GM13976 (cell line): Measurements from ENCODE around the gene ZNF83.
"Not testable (repeated sequence)": the region's sequence is repeated elsewhere in the genome, so short reads cannot be mapped to it uniquely, and the experiment has no call there.

Source experiments
- DNase-seq: peaks from one replicate; pipeline ENCODE4 v3.0.0; 2012; ENCODE audit warnings: low spot score
- in situ Hi-C: fragments of 300-500 bp; cut with MboI; formaldehyde crosslinking; loops from one replicate; pipeline ENCODE4 v1.12.0; 2022; ENCODE audit warnings: low sequenced_read_pairs, mixed read lengths, inconsistent platforms; ENCODE audit not compliant: unreplicated experiment
- TF ChIP-seq, protein P1 (sequence below): IDR thresholded peaks from 2 replicates; pipeline ENCODE4 v1.5.1; 2012; ENCODE audit warnings: borderline replicate concordance, mild to moderate bottlenecking; ENCODE audit not compliant: insufficient read depth; ENCODE audit errors: extremely low read depth, missing control alignments, control extremely low read depth

Gene ZNF83

DNA sequence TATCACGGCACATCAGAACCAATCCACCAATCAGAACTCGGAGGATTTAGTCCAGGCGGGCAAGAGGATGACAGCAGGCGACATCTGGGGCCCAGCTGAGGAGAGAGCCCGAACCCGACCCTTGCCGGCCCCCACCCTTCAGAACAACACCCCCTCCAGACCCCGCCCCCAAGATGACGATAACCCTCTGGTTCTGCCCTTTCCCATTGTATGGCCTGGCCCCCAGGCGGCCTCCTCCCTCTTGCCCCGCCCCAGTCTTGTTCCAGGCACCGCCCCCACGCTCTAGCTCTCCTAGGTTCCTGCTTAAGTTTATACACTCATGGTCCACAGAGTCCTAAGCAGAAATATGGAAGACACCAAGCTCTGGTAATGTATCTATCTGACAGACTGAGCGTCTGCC lies 2.8 kb upstream of the ZNF83 start:
- in situ Hi-C loops = no loop called here
- no peak for DNase-seq
- TF ChIP-seq, protein P1, sequence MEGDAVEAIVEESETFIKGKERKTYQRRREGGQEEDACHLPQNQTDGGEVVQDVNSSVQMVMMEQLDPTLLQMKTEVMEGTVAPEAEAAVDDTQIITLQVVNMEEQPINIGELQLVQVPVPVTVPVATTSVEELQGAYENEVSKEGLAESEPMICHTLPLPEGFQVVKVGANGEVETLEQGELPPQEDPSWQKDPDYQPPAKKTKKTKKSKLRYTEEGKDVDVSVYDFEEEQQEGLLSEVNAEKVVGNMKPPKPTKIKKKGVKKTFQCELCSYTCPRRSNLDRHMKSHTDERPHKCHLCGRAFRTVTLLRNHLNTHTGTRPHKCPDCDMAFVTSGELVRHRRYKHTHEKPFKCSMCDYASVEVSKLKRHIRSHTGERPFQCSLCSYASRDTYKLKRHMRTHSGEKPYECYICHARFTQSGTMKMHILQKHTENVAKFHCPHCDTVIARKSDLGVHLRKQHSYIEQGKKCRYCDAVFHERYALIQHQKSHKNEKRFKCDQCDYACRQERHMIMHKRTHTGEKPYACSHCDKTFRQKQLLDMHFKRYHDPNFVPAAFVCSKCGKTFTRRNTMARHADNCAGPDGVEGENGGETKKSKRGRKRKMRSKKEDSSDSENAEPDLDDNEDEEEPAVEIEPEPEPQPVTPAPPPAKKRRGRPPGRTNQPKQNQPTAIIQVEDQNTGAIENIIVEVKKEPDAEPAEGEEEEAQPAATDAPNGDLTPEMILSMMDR = no peak

DNA sequence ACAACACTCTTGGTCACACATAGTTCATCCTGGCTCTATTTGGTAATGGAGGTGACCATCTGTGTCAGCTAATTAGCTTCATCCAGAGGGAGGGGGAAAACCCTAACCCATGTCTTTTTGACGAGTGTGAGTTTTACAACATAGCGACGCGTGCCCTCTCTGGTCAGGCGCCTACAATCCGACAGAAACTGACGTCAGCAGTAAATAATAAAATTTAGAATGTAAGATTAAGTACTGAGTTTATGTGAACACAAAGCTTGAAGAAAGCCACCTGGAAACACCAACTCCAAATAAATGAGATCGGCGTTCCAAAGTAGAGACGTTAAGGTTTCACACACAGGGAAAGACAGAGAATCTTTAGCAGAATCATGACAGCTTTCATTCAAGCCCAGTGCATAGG lies 1.8 kb upstream of the ZNF83 start:
- TF ChIP-seq, protein P1 = no peak

DNA sequence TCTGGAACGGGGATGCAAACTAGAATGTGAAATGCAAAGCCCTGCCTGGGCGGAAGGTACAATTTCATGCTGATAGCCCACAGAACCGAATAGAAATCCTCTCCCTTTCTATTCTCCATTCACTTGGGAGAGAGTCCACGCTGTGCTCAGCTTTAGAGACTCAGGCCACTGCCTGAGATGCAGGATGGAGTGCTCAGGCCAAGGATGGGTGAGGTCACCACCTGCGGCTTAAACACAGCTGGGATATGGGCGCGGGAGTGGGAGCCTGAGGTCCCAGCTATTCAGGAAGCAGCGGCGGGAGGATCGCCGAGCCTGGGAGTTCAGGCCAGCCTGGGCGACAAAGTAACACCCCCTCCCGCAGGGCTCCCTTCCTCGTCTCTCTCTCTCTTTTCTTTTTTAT lies 446 bp upstream of the ZNF83 start:
- in situ Hi-C loops = no loop called here

More for the DNA sequence above, 1.8 kb upstream of the ZNF83 start:
- in situ Hi-C loops = no loop called here
- no peak for DNase-seq

DNA sequence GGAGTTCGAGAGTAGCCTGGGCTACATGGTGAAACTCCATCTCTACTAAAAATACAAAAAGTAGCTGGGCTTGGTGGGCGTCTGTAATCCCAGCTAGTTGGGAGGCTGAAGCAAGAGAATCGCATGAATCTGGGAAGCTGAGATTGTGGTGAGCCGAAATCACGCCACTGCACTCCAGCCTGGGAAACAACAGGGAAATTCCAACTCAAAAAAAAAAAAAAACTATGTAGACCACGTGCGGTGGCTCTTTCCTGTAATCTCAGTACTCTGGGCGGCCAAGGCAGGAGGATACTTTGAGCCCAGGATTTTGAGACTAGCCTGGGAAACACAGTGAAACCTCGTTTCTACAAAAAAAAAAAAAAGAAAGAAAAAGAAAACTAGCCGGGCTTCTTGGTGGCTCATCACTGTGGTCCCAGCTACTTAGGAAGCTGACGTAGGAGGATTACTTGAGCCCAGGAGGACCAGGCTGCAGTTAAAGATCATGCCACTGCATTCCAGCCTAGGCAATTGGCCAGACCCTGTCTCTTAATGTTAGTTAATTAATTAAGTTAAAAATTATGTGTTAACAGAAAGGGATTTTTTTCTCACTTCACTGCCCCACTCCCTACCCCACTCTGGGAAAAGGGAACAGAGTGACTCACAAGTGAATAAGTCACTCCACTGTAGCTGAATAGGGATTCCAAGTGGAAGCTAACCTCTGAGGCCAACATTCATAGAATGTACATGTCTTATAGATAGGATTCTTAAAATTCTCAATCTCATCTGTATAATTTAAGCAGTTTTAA lies 2.2 kb downstream of the ZNF83 start:
- in situ Hi-C loops = no loop called here
- no peak for DNase-seq
- TF ChIP-seq, protein P1 = no peak

More for the DNA sequence above, 446 bp upstream of the ZNF83 start:
- TF ChIP-seq, protein P1 = no peak
- peak; percentile 50 for DNase-seq

DNA sequence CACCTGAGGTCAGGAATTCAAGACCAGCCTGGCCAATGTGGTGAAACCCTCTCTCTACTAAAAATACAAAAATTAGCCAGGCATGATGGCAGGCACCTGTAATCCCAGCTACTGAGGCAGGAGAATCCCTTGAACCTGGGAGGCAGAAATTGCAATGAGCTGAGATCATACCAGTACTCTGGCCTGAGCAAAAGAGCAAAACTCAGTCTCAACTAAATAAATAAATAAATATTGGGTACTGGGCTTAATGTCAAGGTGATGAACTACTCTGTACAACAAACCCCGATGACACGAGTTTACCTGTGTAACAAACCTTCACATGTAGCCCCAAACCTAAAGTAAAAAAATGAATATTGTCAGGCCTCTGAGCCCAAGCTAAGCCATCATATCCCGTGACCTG lies 10.7 kb downstream of the ZNF83 start:
- DNase-seq, in situ Hi-C loops: not testable (repeated sequence)

DNA sequence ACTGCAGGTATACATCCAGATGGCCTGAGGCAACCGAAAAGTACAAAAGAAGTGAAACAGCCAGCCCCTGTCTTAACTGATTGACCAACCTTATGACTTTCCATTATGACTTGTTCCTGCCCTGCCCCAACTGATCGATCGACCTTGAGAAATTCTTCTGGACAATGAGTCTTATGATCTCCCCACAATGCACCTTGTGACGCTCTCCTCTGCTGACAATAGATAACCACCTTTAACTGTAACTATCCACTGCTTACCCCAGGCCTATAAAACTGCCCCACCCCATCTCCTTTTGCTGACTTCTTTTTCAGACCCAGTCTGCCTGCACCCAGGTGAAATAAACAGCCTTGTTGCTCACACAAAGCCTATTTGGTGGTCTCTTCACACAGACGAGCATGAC lies 11.2 kb downstream of the ZNF83 start:
- TF ChIP-seq, protein P1 = no peak
- no peak for DNase-seq
- in situ Hi-C loops = no loop called here

DNA sequence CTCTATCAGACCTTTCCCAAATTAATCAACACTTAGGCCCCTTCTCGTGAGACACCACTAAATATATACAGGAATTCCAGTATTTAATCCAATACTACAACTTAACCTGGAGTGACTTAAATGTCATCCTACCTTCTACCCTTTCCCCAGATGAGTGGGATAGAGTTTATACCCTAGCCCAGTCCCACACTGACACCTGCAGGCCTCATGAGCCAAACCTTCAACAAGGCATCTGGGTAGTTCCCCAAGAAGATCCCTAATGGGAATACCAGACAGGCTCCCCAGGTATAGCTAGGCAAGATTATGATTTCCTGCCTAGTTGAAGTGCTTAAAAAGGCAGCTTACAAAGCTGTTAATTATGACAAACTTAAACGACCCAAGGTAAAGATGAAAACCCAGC lies 15.9 kb downstream of the ZNF83 start:
- TF ChIP-seq, protein P1 = no peak
- in situ Hi-C loops = no loop called here
- DNase-seq = no peak
